Mesenchymal stem cell (in vitro differentiated cells and primary cell): ENCODE data around the gene NDRG4.
A peak's percentile ranks its signal among the peaks of the same experiment; 100 is the strongest.

Experiments
- DNase-seq: peaks from one replicate; pipeline ENCODE4 v3.0.0-alpha.2; 2013
- H2AFZ ChIP-seq: one replicate; pipeline ENCODE4 v1.6.1; 2013; ENCODE audit warnings: low read depth, mild to moderate bottlenecking, control low read depth, inconsistent platforms, low read length, moderate library complexity
- H2AK5ac ChIP-seq: 2 replicates; pipeline ENCODE4 v1.6.1; 2013; ENCODE audit warnings: low read length, moderate library complexity, mild to moderate bottlenecking, inconsistent platforms; ENCODE audit not compliant: severe bottlenecking
- H2BK120ac ChIP-seq: one replicate; pipeline ENCODE4 v1.6.1; 2013; ENCODE audit warnings: low read depth, mild to moderate bottlenecking, inconsistent platforms, low read length, moderate library complexity
- H2BK12ac ChIP-seq, 2 experiments: one replicate each; pipeline ENCODE4 v1.6.1; 2013; ENCODE audit warnings: inconsistent platforms in 2 of 2, low read length in 2 of 2, mild to moderate bottlenecking in 2 of 2, moderate library complexity in 2 of 2, control low read depth in 1 of 2
- H2BK15ac ChIP-seq: one replicate; pipeline ENCODE4 v1.6.1; 2013; ENCODE audit warnings: mild to moderate bottlenecking, low read depth, inconsistent platforms; ENCODE audit not compliant: poor library complexity, severe bottlenecking
- H2BK5ac ChIP-seq: 2 replicates; pipeline ENCODE4 v1.6.1; 2013; ENCODE audit warnings: low read depth, mild to moderate bottlenecking, low read length, control low read depth, inconsistent platforms; ENCODE audit not compliant: poor library complexity, severe bottlenecking
- H3K14ac ChIP-seq, 2 experiments: one replicate each; pipeline ENCODE4 v1.6.1; 2013; ENCODE audit warnings: inconsistent platforms in 2 of 2, low read length in 2 of 2, control low read depth in 1 of 2, mild to moderate bottlenecking in 1 of 2, moderate library complexity in 1 of 2
- H3K18ac ChIP-seq, 2 experiments: one replicate each; pipeline ENCODE4 v1.6.1; 2013; ENCODE audit warnings: inconsistent platforms in 2 of 2, low read length in 2 of 2, control low read depth in 1 of 2, low read depth in 1 of 2, mild to moderate bottlenecking in 1 of 2
- H3K23ac ChIP-seq, 2 experiments: one replicate each; pipeline ENCODE4 v1.6.1; 2013; ENCODE audit warnings: inconsistent platforms in 2 of 2, low read length in 2 of 2, mild to moderate bottlenecking in 2 of 2, moderate library complexity in 2 of 2, control low read depth in 1 of 2
- H3K27ac ChIP-seq: 2 replicates; pipeline ENCODE4 v1.5.1; 2013; ENCODE audit warnings: mild to moderate bottlenecking, moderate library complexity, low read length, control low read depth, inconsistent platforms; ENCODE audit not compliant: poor library complexity, severe bottlenecking
- H3K27me3 ChIP-seq, 2 experiments: 2 replicates each; pipeline versions ENCODE4 v1.6.1 to v1.7.0; 2013; ENCODE audit warnings: low read length in 2 of 2, mild to moderate bottlenecking in 2 of 2, moderate library complexity in 2 of 2, control low read depth in 1 of 2, inconsistent platforms in 1 of 2; ENCODE audit not compliant: control insufficient read depth in 1 of 2, insufficient read depth in 1 of 2
- H3K36me3 ChIP-seq, 2 experiments: 2 replicates each; pipeline versions ENCODE4 v1.6.1 to v1.7.0; 2013; ENCODE audit warnings: low read length in 2 of 2, control low read depth in 1 of 2, inconsistent platforms in 1 of 2, low read depth in 1 of 2, mild to moderate bottlenecking in 1 of 2; ENCODE audit not compliant: insufficient read depth in 2 of 2, control insufficient read depth in 1 of 2
- H3K4ac ChIP-seq, 2 experiments: one replicate each; pipeline ENCODE4 v1.6.1; 2013; ENCODE audit warnings: inconsistent platforms in 2 of 2, low read length in 2 of 2, mild to moderate bottlenecking in 2 of 2, moderate library complexity in 2 of 2, control low read depth in 1 of 2, low read depth in 1 of 2
- H3K4me1 ChIP-seq: 2 replicates; pipeline ENCODE4 v1.6.1; 2013; ENCODE audit warnings: low read depth, low read length, control low read depth; ENCODE audit not compliant: control insufficient read depth, insufficient read depth
- H3K4me2 ChIP-seq: 2 replicates; pipeline ENCODE4 v1.6.1; 2013; ENCODE audit warnings: low read length, mild to moderate bottlenecking, inconsistent platforms; ENCODE audit not compliant: poor library complexity, severe bottlenecking
- H3K4me3 ChIP-seq, 2 experiments: 2 replicates each; pipeline versions ENCODE4 v1.5.1 to v1.7.0; 2013; ENCODE audit warnings: low read length in 2 of 2, mild to moderate bottlenecking in 2 of 2, control low read depth in 1 of 2, low read depth in 1 of 2; ENCODE audit not compliant: insufficient read depth in 1 of 2
- H3K79me1 ChIP-seq: replicated peaks from 2 replicates; pipeline ENCODE4 v1.6.1; 2013; ENCODE audit warnings: mild to moderate bottlenecking, control low read depth, low read length, inconsistent platforms; ENCODE audit not compliant: poor library complexity, severe bottlenecking
- H3K9ac ChIP-seq: 2 replicates; pipeline ENCODE4 v1.7.0; 2013; ENCODE audit warnings: mild to moderate bottlenecking, low read length, moderate library complexity
- H3K9me3 ChIP-seq: 2 replicates; pipeline ENCODE4 v1.7.0; 2013; ENCODE audit warnings: mild to moderate bottlenecking, low read length; ENCODE audit not compliant: control insufficient read depth
- H4K8ac ChIP-seq: one replicate; pipeline ENCODE4 v1.6.1; 2013; ENCODE audit warnings: inconsistent platforms, mild to moderate bottlenecking, low read length, moderate library complexity
- H4K91ac ChIP-seq: one replicate; pipeline ENCODE4 v1.6.1; 2013; ENCODE audit warnings: mild to moderate bottlenecking, low read length, inconsistent platforms
- WGBS: methylation state at CpG from one replicate; pipeline ENCODE4 v1.1.7; 2013; ENCODE audit warnings: mixed read lengths; 5-methylcytosine and 5-hydroxymethylcytosine counted together

The NDRG4 gene

GRCh38 chr16:58507963-58508670 lies 8.2 kb downstream of the NDRG4 start:
- Histone ChIP-seq H3K4me3 (no peak overlapping the region), H2BK15ac (no peak overlapping the region), H3K4me1 (peaks cover 8% of the 10 kb centered on the region), H3K23ac (peak overlapping the region in 1 of 2 experiments; percentile 2), H3K79me1 (peaks cover 5% of the 10 kb centered on the region), H3K4me2 (no peak overlapping the region), H3K27ac (no peak overlapping the region), H3K27me3 (peaks cover 0 to 5% of the 10 kb centered on the region in 2 experiments), H2BK120ac (no peak overlapping the region), H4K91ac (no peak overlapping the region), H3K18ac (no peak overlapping the region), H3K4ac (no peak overlapping the region), H3K9me3 (no peaks in the 10 kb centered on the region), H3K36me3 (peaks cover 0 to 54% of the 10 kb centered on the region in 2 experiments), H3K9ac (no peak overlapping the region), H3K14ac (no peak overlapping the region), H2AFZ (no peak overlapping the region), H2AK5ac (no peak overlapping the region), H2BK5ac (no peak overlapping the region), H2BK12ac (no peak overlapping the region), H4K8ac (no peak overlapping the region)
- no peak for DNase-seq
- WGBS: 92% methylated on average over 14 of the region's 14 CpGs

GRCh38 chr16:58508671-58509251 lies 8.8 kb downstream of the NDRG4 start:
- 76% methylated on average over 4 of the region's 5 CpGs for WGBS
- Histone ChIP-seq H4K91ac (no peak overlapping the region), H2BK12ac (no peak overlapping the region), H3K18ac (no peak overlapping the region), H3K9ac (no peak overlapping the region), H3K36me3 (peaks cover 0 to 51% of the 10 kb centered on the region in 2 experiments), H2BK120ac (no peak overlapping the region), H3K4me3 (no peak overlapping the region), H4K8ac (no peak overlapping the region), H3K4me2 (no peak overlapping the region), H3K23ac (no peak overlapping the region), H2BK15ac (no peak overlapping the region), H2AK5ac (no peak overlapping the region), H3K79me1 (peaks cover 5% of the 10 kb centered on the region), H2AFZ (no peak overlapping the region), H3K27ac (no peak overlapping the region), H3K4ac (no peak overlapping the region), H3K4me1 (peaks cover 8% of the 10 kb centered on the region), H3K9me3 (no peaks in the 10 kb centered on the region), H3K14ac (no peak overlapping the region), H3K27me3 (peaks cover 0 to 2% of the 10 kb centered on the region in 2 experiments), H2BK5ac (no peak overlapping the region)
- DNase-seq: no peak

DNA sequence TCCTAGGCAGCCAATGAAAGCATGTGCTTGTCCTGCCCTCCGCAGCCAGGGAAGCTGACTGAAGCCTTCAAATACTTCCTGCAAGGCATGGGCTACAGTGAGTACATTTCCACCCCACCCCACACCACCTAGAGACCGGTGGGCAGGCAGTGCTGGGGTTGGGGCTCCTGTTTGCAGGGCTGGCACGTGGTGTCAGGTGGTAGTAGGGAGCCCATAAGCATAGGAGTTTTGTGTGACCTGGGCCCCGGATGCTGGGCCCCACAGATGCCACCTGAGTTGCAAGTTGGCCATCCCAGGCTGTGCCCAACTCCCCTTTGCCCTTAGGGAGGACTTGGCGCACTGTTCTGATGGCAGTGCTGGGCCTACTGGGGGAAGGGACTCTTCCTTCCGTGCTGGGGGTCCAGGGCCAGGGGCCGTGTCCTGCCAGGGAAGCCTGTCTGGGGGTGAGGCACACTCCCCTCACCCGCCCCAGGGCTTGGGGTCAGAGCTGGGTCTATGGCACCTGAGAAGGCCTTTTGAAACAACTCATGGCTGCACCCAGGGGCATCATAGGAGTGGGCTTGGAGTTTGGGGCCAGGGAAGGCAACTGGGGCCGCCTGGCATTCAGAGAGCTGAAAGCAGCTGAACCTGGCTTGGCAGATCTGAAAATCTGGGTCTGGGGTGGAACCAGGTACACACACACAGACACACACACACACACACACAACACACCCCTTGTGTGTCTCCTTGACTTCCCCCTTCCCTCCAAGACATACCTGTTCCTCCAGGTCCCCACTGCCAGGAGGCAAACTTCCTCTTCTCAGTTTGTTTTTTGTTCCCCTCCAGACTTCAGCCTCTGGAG lies 9.5 kb downstream of the NDRG4 start:
- H3K23ac ChIP-seq: no peak overlapping the region
- WGBS: 95% methylated on average over 9 of the region's 9 CpGs

More for the DNA sequence above, 9.5 kb downstream of the NDRG4 start:
- Histone ChIP-seq H2BK15ac (no peak overlapping the region), H2AFZ (no peak overlapping the region), H3K36me3 (peaks cover 0 to 44% of the 10 kb centered on the region in 2 experiments), H3K4me1 (peaks cover 8% of the 10 kb centered on the region), H2BK12ac (no peak overlapping the region), H3K27me3 (no peaks in the 10 kb centered on the region), H2AK5ac (no peak overlapping the region), H3K9ac (no peak overlapping the region), H3K27ac (no peak overlapping the region), H3K18ac (no peak overlapping the region), H4K8ac (no peak overlapping the region), H2BK120ac (no peak overlapping the region), H3K79me1 (peaks cover 5% of the 10 kb centered on the region), H3K4ac (no peak overlapping the region), H3K14ac (no peak overlapping the region), H3K9me3 (no peaks in the 10 kb centered on the region), H3K4me3 (no peak overlapping the region), H4K91ac (no peak overlapping the region), H2BK5ac (no peak overlapping the region), H3K4me2 (no peak overlapping the region)
- DNase-seq: no peak
